ENCODE data around the gene RFTN1. TPM values are rescaled to one million over a fixed set of nuclear protein-coding genes. Genes with fewer than 3 reads are reported as not detected.

The RFTN1 gene
- total and polyA plus RNA-seq, 12 donors = 8.3 to 35.7 (median 17.4) TPM

GRCh38 chr3:16346413-16347081 lies 167.0 kb downstream of the RFTN1 start:
- no peaks in the 10 kb centered on the region for H3K36me3 ChIP-seq (replicated peaks in 1 of 2)

DNA sequence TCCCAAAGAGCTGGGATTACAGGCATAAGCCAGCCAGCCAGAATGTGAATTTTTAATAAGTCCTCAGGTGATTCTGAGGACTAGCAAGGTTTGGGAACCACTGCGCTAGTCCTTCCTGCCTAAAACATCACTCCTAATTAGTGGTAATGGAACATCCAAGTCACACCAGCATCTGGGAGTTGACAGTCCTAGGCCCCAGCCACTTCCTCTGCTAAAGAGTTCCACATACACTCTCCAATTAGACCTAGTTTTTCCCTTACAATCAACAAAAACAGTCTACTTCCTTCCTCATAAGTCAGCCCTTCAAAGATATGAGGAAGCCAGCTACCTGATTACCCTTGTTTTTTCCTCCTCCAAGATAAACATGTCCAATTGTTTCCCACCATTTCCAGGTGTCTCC lies 170.4 kb downstream of the RFTN1 start:
- H3K9me3 ChIP-seq (replicated peaks in 1 of 3) = no peaks in the 10 kb centered on the region
- intact Hi-C loops (cut with DNase I) = no loop called here
- no peak overlapping the region for H3K4me3 ChIP-seq
- no peaks in the 10 kb centered on the region for H3K36me3 ChIP-seq (replicated peaks in 1 of 2)
- TF ChIP-seq, protein P1, sequence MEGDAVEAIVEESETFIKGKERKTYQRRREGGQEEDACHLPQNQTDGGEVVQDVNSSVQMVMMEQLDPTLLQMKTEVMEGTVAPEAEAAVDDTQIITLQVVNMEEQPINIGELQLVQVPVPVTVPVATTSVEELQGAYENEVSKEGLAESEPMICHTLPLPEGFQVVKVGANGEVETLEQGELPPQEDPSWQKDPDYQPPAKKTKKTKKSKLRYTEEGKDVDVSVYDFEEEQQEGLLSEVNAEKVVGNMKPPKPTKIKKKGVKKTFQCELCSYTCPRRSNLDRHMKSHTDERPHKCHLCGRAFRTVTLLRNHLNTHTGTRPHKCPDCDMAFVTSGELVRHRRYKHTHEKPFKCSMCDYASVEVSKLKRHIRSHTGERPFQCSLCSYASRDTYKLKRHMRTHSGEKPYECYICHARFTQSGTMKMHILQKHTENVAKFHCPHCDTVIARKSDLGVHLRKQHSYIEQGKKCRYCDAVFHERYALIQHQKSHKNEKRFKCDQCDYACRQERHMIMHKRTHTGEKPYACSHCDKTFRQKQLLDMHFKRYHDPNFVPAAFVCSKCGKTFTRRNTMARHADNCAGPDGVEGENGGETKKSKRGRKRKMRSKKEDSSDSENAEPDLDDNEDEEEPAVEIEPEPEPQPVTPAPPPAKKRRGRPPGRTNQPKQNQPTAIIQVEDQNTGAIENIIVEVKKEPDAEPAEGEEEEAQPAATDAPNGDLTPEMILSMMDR (IDR thresholded peaks at IDR 0.05) = no peak
- no peak for TF ChIP-seq POLR2A (IDR thresholded peaks at IDR 0.05)
- DNase-seq = no peak
- H3K27me3 ChIP-seq = no peaks in the 10 kb centered on the region
- no peak overlapping the region for H3K27ac ChIP-seq
- WGBS, 4 donors = 86 to 100% (median 97%) methylated on average over 1 of the region's 1 CpG
- H3K4me1 ChIP-seq (replicated peaks in 1 of 2) = peaks cover 0 to 8% of the 10 kb centered on the region in 2 donors

More at GRCh38 chr3:16346413-16347081, 167.0 kb downstream of the RFTN1 start:
- Histone ChIP-seq H3K27me3 (no peaks in the 10 kb centered on the region), H3K4me1 (replicated peaks in 1 of 2) (no peaks in the 10 kb centered on the region), H3K9me3 (replicated peaks in 1 of 3) (no peaks in the 10 kb centered on the region), H3K4me3 (no peak overlapping the region), H3K27ac (no peak overlapping the region)
- intact Hi-C loops (cut with DNase I) = no loop called here
- no peak for TF ChIP-seq POLR2A (IDR thresholded peaks at IDR 0.05)
- TF ChIP-seq, protein P1 (IDR thresholded peaks at IDR 0.05) = no peak
- 87 to 93% (median 91%) methylated on average over 7 of the region's 7 CpGs for WGBS, 4 donors
- no peak for DNase-seq

- WGBS, 4 donors = 27 to 47% (median 37%) methylated on average over 1 of the region's 1 CpG
- H3K9me3 ChIP-seq (replicated peaks in 1 of 3) = no peaks in the 10 kb centered on the region
- H3K27ac ChIP-seq = no peak overlapping the region
- no peak for TF ChIP-seq POLR2A (IDR thresholded peaks at IDR 0.05)
- TF ChIP-seq, protein P1 (IDR thresholded peaks at IDR 0.05) = no peak
- peaks cover 0 to 12% of the 10 kb centered on the region in 2 donors for H3K4me1 ChIP-seq (replicated peaks in 1 of 2)
- H3K4me3 ChIP-seq = no peak overlapping the region
- DNase-seq = peak in 6 of 7 donors; percentile 28 to 69 (median 55)
- no peaks in the 10 kb centered on the region for H3K36me3 ChIP-seq (replicated peaks in 1 of 2)
- no peaks in the 10 kb centered on the region for H3K27me3 ChIP-seq
- intact Hi-C loops (cut with DNase I) = no loop called here
Observed at GRCh38 chr3:16338999-16339398, 174.5 kb downstream of the RFTN1 start.

DNA sequence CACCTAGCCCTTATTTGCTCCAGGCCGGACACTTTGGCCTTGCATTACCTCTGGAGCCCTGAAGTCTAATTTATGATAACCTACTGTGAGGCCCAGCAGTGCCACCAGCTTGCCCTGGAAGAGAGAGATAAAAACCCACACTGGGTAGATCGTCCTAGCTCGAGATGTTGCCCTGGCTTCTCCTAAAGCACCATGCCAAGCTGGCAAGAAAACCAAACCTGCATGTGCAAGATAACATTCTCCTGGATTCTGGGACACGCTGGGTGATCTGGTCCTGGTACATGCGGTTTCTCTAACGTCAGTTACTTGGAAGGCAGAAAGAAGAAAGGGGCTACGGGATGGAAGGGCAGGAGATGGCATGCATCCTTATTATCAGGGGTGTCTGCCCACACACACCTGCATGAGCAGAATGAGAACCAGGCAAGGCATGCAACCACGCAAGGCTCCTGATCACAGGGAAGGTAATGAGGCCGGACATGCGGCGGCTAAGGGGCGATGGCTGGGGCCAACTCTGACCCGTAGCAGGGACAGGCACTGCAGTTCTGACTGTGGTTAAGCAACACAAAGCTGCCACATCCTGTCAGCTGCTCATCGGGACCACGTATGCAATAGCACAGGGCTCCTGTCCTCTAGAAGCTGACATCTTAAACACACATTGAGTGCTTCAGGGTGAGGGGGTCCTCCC lies 175.5 kb downstream of the RFTN1 start:
- peak overlapping the region in 1 of 5 donors; percentile 7 for H3K27ac ChIP-seq
- peaks cover 0 to 12% of the 10 kb centered on the region in 2 donors for H3K4me1 ChIP-seq (replicated peaks in 1 of 2)
- WGBS, 4 donors = 72 to 86% (median 80%) methylated on average over 10 to 15 of the region's 15 CpGs

More for the DNA sequence above, 175.5 kb downstream of the RFTN1 start:
- no peaks in the 10 kb centered on the region for H3K27me3 ChIP-seq
- H3K4me3 ChIP-seq = no peak overlapping the region
- TF ChIP-seq, protein P1 (IDR thresholded peaks at IDR 0.05) = no peak
- TF ChIP-seq POLR2A (IDR thresholded peaks at IDR 0.05) = no peak
- intact Hi-C loops (cut with DNase I) = no loop called here
- peak in 3 of 7 donors; percentile 18 to 19 (median 19) for DNase-seq
- no peaks in the 10 kb centered on the region for H3K36me3 ChIP-seq (replicated peaks in 1 of 2)
- H3K9me3 ChIP-seq (replicated peaks in 1 of 3) = no peaks in the 10 kb centered on the region
